Suprapubic skin (tissue), 4 donors: ENCODE data around the gene PARD6G.

Experiments
- POLR2A ChIP-seq, 2 donors: fragments of 450-650 bp; IDR thresholded peaks; one replicate each; pipeline ENCODE4 v1.6.1; 2017; ENCODE audit warnings: antibody characterized with exemption in 2 of 2, mild to moderate bottlenecking in 2 of 2, moderate library complexity in 2 of 2
- POLR2AphosphoS5 ChIP-seq, 3 donors: sonication (generic); formaldehyde crosslinking; IDR thresholded peaks; one replicate each; pipeline ENCODE4 v1.6.1; 2017; ENCODE audit warnings: antibody characterized with exemption in 3 of 3
- TF ChIP-seq, protein P1 (sequence below), 2 donors: fragments of 200-600 bp in 1 of 2; fragments of 450-650 bp in 1 of 2; sonication (generic) in 1 of 2; IDR thresholded peaks; one replicate each; pipeline ENCODE4 v1.5.1; 2016 to 2019; ENCODE audit warnings: antibody characterized with exemption in 2 of 2, mild to moderate bottlenecking in 1 of 2, moderate library complexity in 1 of 2

DNA sequence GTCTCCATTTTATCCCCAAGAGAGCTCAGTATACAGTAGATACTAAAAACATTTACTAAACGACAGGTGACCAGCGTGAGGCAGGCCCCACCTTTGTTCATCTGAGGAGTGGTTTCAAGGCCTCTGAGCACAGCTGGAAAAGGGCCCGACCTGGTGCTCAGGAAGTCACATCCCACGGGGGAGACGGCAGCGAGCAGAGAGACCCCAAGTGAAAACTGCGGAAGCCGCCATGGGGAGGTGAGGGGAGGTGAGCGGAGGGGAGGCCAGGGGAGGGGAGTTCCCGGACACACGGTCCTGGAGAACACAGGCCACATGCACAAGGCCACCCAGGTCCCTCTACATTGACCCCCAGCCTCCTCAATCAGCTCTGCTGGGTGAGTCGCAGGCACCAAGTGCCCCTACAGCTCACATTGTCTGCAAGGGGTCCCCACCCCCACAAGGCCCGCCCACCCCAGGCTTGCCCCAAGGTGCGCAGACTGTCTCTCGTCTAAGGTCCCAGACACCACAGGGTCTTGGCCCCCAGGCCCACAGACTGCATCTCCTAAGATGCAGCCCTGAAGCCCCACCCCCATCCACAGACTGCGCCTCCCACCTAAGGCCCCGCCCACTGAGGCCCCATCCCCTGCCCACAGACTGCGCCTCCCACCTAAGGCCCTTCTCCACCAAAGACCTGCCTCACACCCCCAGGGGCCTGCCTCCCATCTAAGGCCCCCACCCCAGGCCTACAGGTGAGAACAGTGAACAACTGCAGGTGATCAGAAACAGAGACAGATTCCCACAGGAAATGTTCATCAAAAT lies 19.1 kb downstream of the PARD6G start:
- TF ChIP-seq POLR2A (IDR thresholded peaks at IDR 0.05) (no peak), POLR2AphosphoS5 (IDR thresholded peaks at IDR 0.05) (no peak)
- TF ChIP-seq, protein P1, sequence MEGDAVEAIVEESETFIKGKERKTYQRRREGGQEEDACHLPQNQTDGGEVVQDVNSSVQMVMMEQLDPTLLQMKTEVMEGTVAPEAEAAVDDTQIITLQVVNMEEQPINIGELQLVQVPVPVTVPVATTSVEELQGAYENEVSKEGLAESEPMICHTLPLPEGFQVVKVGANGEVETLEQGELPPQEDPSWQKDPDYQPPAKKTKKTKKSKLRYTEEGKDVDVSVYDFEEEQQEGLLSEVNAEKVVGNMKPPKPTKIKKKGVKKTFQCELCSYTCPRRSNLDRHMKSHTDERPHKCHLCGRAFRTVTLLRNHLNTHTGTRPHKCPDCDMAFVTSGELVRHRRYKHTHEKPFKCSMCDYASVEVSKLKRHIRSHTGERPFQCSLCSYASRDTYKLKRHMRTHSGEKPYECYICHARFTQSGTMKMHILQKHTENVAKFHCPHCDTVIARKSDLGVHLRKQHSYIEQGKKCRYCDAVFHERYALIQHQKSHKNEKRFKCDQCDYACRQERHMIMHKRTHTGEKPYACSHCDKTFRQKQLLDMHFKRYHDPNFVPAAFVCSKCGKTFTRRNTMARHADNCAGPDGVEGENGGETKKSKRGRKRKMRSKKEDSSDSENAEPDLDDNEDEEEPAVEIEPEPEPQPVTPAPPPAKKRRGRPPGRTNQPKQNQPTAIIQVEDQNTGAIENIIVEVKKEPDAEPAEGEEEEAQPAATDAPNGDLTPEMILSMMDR (IDR thresholded peaks at IDR 0.05): no peak
